Measurements from ENCODE around the gene PRRT1. TPM values are rescaled to one million over a fixed set of nuclear protein-coding genes. Genes with fewer than 3 reads are reported as not detected.

Gene PRRT1
- polyA plus RNA-seq (2013, experiment 1 of 2): 1.2 TPM
- polyA plus RNA-seq (2013, experiment 2 of 2): 2.2 TPM

DNA sequence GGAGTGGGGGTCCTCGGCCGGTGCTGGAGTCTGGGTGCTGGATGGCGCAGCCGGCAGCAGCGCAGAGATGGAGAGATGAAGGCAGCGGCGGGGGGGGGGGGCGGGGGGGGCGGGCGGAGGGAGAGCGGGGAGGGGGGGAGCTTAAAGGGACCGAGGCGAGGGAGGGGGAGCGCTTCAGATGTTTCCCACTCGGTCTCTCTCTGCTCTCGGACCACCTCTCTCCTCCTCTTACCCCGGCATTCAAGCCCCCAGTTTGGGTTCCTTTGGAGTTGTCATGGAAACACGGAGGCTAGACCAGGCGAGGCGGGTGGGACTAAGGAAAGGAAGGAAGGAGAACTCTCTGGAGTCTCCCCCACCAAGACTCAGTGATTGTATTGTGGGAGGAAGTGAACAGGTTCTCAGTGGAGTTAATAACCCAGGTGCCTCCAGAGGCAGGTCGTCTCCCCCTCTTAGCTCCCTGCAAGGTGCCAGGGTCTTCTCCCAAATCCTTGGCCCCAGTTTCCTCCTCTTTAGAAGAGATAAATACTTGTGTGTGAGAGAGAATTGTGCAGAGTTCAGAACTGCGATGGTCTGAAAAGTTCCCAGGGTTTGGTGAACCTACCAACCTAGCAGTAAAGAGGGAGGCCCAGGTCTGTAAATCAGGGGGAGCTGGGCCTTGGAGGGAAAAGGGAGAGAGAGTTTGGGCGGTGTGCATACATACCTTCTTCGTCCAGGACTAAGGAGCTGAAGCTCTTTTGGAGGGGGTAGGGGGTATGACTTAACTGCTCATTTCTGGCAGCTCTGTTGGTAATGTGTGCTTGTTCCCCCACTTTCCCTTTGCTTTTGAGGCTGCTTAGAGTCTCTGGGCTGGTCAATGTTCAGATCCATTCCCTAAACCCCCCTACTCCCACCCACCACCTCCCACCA is at the start of gene PRRT1:
PRRT1 (minus strand) TSS at position 77 of the 906 bp plus-strand sequence. CDS start 112 bp downstream, outside the sequence.
- Histone ChIP-seq H3K36me3 (ENCODE audit: insufficient read depth, low read length) (peaks cover 13% of the 10 kb centered on the region), H3K4me1 (ENCODE audit: insufficient read depth, low read length) (peaks cover 8% of the 10 kb centered on the region), H3K4me3 (ENCODE audit: low read length) (peak within 1 kb of the TSS; percentile 92), H3K9me3 (ENCODE audit: insufficient read depth, low read depth, low read length) (no peaks in the 10 kb centered on the region), H3K9ac (ENCODE audit: low read depth, low read length) (peak within 1 kb of the TSS; percentile 87; the same call in 1 of the 2 replicates), H3K27ac (ENCODE audit: low read depth, low read length) (peak within 1 kb of the TSS; percentile 92; the same call in 1 of the 2 replicates), H3K27me3 (ENCODE audit: insufficient read depth, low read length) (peaks cover 24% of the 10 kb centered on the region)
- 10% methylated on average over 9 of the region's 24 CpGs for WGBS

DNA sequence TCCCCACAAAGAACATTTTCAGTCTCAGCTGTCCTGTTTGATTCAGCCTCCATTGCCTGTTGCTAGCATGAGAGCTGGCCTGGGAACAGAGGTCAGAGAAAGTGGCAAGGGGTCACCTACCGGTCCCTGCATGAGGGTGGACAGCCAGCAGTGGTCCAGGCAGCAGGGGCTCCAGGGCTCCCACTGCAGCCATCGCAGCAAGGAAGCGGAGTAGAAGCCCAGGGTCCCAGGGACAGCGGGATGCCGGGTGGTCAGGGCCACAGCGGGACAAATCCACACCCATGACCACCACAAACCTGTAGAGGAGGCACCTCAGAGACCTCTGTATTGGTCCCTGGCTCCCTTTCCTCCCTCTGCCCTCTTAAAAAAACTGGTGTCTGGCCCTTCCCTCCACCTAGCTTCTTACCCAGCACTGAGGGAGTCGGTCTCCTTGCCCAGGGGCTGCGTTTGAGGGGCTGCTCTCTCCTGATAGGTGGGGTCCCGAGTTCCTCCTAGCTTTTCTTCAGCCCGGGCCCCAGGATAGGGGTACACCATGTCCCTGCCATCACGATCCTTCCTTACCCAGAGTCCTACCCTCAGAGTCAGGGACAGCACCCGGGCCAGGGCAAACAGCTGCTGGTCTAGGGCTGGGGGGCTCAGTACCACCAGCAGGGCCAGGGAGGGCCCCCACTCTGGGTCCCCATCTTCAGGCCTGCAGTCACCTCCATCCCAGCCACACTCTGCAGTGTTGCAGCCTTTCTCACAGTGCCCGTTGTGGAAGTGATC is 49.2 kb upstream of the PRRT1 start:
- H3K4me3 ChIP-seq (ENCODE audit: low read length): no peak overlapping the region
- H3K4me1 ChIP-seq (ENCODE audit: insufficient read depth, low read length): peaks cover 12% of the 10 kb centered on the region
- no peak overlapping the region for H3K27ac ChIP-seq (ENCODE audit: low read depth, low read length)
- no peak overlapping the region for H3K9ac ChIP-seq (ENCODE audit: low read depth, low read length)
- no peaks in the 10 kb centered on the region for H3K9me3 ChIP-seq (ENCODE audit: insufficient read depth, low read depth, low read length)
- no peaks in the 10 kb centered on the region for H3K27me3 ChIP-seq (ENCODE audit: insufficient read depth, low read length)
- H3K36me3 ChIP-seq (ENCODE audit: insufficient read depth, low read length): no peaks in the 10 kb centered on the region
- WGBS: 94% methylated on average over 12 of the region's 13 CpGs

DNA sequence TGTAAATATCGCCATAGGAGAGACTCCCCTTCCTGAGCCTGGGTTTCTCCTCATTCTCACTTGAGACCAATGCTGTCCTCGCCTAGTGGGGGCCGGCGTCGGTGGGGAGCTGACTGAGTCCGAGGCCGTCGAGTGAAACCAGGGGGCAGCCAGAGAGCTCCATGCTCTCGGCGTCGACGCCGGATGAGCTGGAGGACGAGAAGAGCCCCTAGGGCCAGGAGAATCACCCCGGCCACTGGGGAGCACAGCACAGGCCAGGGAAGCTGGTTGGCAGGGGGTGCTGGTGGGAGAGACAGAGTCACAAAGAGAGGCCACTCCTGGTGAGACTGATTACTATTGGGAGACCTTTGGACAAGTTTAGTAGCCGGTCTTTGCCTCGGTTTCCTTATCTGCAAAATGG is 47.1 kb upstream of the PRRT1 start:
- Histone ChIP-seq H3K36me3 (ENCODE audit: insufficient read depth, low read length) (no peaks in the 10 kb centered on the region), H3K4me3 (ENCODE audit: low read length) (no peak overlapping the region), H3K27me3 (ENCODE audit: insufficient read depth, low read length) (no peaks in the 10 kb centered on the region), H3K9me3 (ENCODE audit: insufficient read depth, low read depth, low read length) (no peaks in the 10 kb centered on the region), H3K9ac (ENCODE audit: low read depth, low read length) (no peak overlapping the region), H3K4me1 (ENCODE audit: insufficient read depth, low read length) (peaks cover 24% of the 10 kb centered on the region), H3K27ac (ENCODE audit: low read depth, low read length) (no peak overlapping the region)
- WGBS: 92% methylated on average over 17 of the region's 17 CpGs

DNA sequence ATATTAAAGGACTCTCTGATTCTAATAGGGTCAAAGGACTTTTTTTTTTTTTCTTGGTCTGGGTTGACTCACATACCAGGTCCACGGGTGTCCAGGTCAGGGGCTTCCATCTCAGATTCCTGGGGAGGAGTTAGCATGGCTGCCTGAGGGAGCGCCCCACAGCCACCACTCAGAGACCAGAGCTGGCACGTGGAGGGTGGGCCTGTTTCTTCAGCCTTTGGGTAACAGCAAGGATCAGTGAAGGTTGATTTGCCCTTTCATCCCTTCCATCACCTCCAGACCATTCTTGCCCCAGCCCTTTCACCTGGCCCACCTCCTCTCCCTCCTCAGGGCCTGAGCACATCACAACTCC is 46.6 kb upstream of the PRRT1 start:
- WGBS: 84% methylated on average over 3 of the region's 3 CpGs
- Histone ChIP-seq H3K4me1 (ENCODE audit: insufficient read depth, low read length) (peaks cover 24% of the 10 kb centered on the region), H3K4me3 (ENCODE audit: low read length) (no peak overlapping the region), H3K9me3 (ENCODE audit: insufficient read depth, low read depth, low read length) (no peaks in the 10 kb centered on the region), H3K27ac (ENCODE audit: low read depth, low read length) (no peak overlapping the region), H3K9ac (ENCODE audit: low read depth, low read length) (no peak overlapping the region), H3K27me3 (ENCODE audit: insufficient read depth, low read length) (no peaks in the 10 kb centered on the region), H3K36me3 (ENCODE audit: insufficient read depth, low read length) (no peaks in the 10 kb centered on the region)

DNA sequence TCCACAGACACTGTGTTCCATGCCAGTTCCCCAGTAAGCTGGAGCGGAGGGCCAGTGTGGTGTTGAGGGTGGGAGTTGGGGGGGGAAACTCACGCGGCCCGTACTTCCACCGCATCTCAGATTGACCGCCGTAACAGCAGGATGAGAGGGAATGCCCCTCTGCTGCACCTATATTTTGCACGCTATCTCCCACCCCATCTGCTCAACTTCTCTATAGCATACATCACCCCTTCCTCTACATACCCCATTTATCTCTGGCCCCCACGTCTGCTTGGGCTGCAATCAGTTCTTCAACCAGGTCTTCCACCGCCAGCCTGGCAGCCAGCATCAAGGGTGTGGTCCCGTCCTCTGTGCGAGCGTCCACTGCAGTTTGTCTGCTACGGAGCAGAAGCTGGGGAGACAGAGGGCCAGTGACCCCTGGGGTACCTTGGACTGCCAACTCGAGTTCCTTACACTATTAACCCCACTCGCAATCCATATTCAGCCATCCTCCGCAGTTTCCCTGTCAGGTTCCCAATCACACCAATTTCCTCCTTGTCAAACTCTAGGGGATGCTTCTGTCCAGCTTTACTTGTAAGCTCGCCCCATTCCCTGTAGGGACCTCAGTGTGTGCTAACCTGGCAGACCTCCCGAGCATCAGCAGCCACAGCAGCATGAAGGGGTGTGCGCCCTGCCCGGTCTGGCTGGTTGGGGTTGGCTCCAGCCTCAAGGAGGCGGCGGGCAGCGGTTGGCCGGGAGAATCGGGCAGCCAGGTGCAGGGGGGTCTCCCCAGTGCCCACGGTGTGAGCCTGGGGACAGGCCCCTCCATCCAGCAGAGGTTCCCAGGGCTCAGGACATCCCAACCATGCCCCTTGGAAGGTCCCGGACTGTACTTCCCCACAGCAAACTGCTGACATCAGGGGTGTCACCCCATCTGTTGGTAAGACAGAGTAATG is 45.2 kb upstream of the PRRT1 start:
- WGBS: 77% methylated on average over 28 of the region's 28 CpGs
- no peaks in the 10 kb centered on the region for H3K36me3 ChIP-seq (ENCODE audit: insufficient read depth, low read length)
- no peaks in the 10 kb centered on the region for H3K27me3 ChIP-seq (ENCODE audit: insufficient read depth, low read length)
- peak overlapping the region; percentile 96 for H3K9ac ChIP-seq (ENCODE audit: low read depth, low read length)
- H3K27ac ChIP-seq (ENCODE audit: low read depth, low read length): peak overlapping the region; percentile 99
- no peaks in the 10 kb centered on the region for H3K9me3 ChIP-seq (ENCODE audit: insufficient read depth, low read depth, low read length)
- peaks cover 33% of the 10 kb centered on the region for H3K4me1 ChIP-seq (ENCODE audit: insufficient read depth, low read length)
- H3K4me3 ChIP-seq (ENCODE audit: low read length): peak overlapping the region; percentile 86

DNA sequence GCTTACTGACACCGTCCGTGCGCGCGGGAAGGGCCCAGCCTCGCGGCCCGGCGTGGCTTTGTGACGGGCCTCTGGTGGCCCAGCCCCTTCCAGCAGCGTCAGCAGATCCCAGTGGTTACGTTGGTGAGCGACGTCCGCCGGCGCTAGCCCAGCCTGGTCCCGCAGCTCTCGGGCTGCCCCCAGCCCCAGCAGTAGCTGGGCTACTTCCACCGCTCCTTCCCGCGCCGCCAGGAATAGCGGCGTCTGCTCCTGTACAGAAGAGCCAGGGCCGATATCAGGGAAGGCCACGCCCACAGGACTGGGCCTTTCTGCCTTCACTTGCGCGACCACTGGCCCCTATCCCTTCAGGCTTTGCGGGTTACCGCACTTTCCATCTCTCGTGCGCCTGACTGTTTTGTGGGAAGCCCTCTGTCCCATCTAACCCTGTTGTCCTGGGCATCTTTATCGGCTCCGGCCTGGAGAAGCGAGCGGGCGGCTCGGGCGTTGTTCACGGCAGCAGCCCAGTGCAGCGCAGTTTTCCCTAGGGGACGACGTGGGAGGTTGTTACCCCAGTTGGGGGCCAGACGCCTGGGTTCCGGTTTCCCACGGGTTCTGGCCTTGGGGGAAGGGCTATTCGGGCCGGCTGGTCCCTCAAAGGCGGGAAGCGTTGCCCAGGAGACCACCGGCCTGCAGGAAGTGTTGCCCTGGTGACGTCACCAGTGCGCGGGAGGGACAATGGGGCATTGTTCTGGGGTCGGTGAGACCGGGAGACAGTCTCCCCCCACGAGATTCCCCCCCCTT is 44.4 kb upstream of the PRRT1 start:
- Histone ChIP-seq H3K27ac (ENCODE audit: low read depth, low read length) (peak overlapping the region; percentile 99), H3K4me1 (ENCODE audit: insufficient read depth, low read length) (peaks cover 36% of the 10 kb centered on the region), H3K4me3 (ENCODE audit: low read length) (peak overlapping the region; percentile 86), H3K9me3 (ENCODE audit: insufficient read depth, low read depth, low read length) (no peaks in the 10 kb centered on the region), H3K36me3 (ENCODE audit: insufficient read depth, low read length) (no peaks in the 10 kb centered on the region), H3K9ac (ENCODE audit: low read depth, low read length) (peak overlapping the region; percentile 96), H3K27me3 (ENCODE audit: insufficient read depth, low read length) (no peaks in the 10 kb centered on the region)
- under 1% methylated on average over 52 of the region's 58 CpGs for WGBS

DNA sequence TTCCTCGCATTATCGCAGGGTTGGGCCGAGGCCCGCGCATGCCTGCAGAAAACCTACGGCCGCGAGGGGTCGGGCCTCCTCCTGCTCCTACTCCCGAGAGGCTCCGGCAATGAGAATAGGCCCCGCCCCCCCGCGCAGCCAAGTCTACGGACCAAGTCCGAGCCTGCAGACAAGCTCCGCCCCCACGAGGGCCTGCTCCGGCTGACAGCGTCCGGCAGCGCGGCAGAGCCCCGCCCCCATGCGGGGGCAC is 43.8 kb upstream of the PRRT1 start:
- no peaks in the 10 kb centered on the region for H3K36me3 ChIP-seq (ENCODE audit: insufficient read depth, low read length)
- H3K27me3 ChIP-seq (ENCODE audit: insufficient read depth, low read length): no peaks in the 10 kb centered on the region
- H3K9me3 ChIP-seq (ENCODE audit: insufficient read depth, low read depth, low read length): no peaks in the 10 kb centered on the region
- H3K4me3 ChIP-seq (ENCODE audit: low read length): peak overlapping the region; percentile 86
- WGBS: under 1% methylated on average over 25 of the region's 25 CpGs
- no peak overlapping the region; the same call in 1 of the 2 replicates for H3K9ac ChIP-seq (ENCODE audit: low read depth, low read length)
- peaks cover 42% of the 10 kb centered on the region for H3K4me1 ChIP-seq (ENCODE audit: insufficient read depth, low read length)
- H3K27ac ChIP-seq (ENCODE audit: low read depth, low read length): peak overlapping the region; percentile 99; the same call in 1 of the 2 replicates

DNA sequence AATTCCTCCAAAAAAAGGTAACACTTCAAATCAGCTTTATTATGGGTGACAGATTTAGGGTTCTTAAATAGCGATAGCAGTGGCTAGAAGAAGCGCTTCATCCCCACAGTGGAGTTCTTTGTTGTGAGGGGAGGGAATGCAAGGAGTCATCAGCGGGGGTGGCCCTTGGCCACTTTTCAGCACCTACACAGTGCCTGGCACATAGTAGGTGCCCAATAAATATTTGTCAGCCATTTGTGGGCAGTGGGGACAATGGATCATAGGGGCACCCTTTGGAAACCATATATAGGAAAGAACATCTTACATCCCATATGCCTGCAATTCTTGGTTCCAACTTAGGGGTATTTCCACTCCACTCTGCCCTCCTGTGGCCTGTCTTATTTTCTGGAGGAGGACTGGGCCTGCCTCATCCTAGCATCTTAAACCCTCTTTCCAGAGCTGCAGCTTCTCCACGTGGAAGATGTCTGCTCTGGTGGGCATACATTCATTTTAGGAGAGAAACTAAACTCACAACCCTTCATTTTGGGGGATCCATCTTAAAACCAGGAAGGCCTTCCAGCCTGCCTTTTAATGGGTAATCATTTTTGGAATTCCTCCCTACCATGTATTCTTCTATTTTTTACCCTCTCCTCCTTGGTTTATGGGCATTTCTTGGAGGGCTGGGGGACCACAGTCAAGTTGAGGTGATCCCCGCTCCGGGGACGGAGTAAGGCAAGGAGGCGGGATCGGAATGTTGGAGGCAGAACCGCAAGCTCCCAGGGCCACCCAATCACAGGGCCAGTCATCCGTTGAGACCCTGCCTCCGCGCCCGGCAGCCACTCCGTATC is 43.3 kb upstream of the PRRT1 start:
- H3K4me3 ChIP-seq (ENCODE audit: low read length): peak overlapping the region; percentile 61
- no peaks in the 10 kb centered on the region for H3K9me3 ChIP-seq (ENCODE audit: insufficient read depth, low read depth, low read length)
- H3K4me1 ChIP-seq (ENCODE audit: insufficient read depth, low read length): peaks cover 45% of the 10 kb centered on the region
- peak overlapping the region; percentile 94 for H3K27ac ChIP-seq (ENCODE audit: low read depth, low read length)
- 17% methylated on average over 15 of the region's 15 CpGs for WGBS
- no peaks in the 10 kb centered on the region for H3K27me3 ChIP-seq (ENCODE audit: insufficient read depth, low read length)
- peak overlapping the region; percentile 78 for H3K9ac ChIP-seq (ENCODE audit: low read depth, low read length)
- H3K36me3 ChIP-seq (ENCODE audit: insufficient read depth, low read length): no peaks in the 10 kb centered on the region

DNA sequence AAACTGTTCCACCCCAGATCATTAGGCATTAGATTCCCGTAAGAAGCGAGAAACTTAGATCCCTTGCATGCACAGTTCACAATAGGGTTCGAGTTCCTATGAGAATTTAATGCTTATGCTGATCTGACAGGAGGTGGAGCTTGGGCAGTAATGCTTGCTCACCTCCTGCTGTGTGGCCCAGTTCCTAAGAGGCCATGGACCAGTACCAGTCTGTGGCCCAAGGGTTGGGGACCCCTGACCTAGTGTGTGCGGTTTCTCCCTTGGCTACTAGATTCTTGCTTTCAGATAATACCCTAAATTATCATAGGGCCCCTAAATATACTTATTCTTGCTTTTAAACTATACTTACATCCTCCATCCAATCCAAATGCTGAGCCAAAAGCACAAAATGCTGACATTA is 42.6 kb upstream of the PRRT1 start:
- peaks cover 45% of the 10 kb centered on the region for H3K4me1 ChIP-seq (ENCODE audit: insufficient read depth, low read length)
- peak overlapping the region; percentile 94 for H3K27ac ChIP-seq (ENCODE audit: low read depth, low read length)
- H3K4me3 ChIP-seq (ENCODE audit: low read length): 0 out of 2 replicates have a peak overlapping the region, but pooled peaks have one; percentile 61
- H3K9ac ChIP-seq (ENCODE audit: low read depth, low read length): no peak overlapping the region
- H3K36me3 ChIP-seq (ENCODE audit: insufficient read depth, low read length): no peaks in the 10 kb centered on the region
- H3K9me3 ChIP-seq (ENCODE audit: insufficient read depth, low read depth, low read length): no peaks in the 10 kb centered on the region
- WGBS: 93% methylated on average over 4 of the region's 4 CpGs
- no peaks in the 10 kb centered on the region for H3K27me3 ChIP-seq (ENCODE audit: insufficient read depth, low read length)

Measured in HUES64 (cell line).